Measurements from ENCODE around the gene CLSTN2. TPM values are rescaled to one million over a fixed set of nuclear protein-coding genes. Genes with fewer than 3 reads are reported as not detected.

CLSTN2 gene
- total RNA-seq, 1 donor from 2014 or later: 65.0 TPM

GRCh38 chr3:139970526-139970925 is 35.5 kb downstream of the CLSTN2 start:
- H3K9me3 Mint-ChIP-seq (ENCODE audit: low read depth): no peaks in the 10 kb centered on the region
- no peak for DNase-seq (ENCODE audit: low spot score)
- H3K27ac Mint-ChIP-seq (ENCODE audit: unreplicated experiment): no peak overlapping the region
- H3K4me3 Mint-ChIP-seq (ENCODE audit: unreplicated experiment): no peak overlapping the region
- TF ChIP-seq, protein P1, sequence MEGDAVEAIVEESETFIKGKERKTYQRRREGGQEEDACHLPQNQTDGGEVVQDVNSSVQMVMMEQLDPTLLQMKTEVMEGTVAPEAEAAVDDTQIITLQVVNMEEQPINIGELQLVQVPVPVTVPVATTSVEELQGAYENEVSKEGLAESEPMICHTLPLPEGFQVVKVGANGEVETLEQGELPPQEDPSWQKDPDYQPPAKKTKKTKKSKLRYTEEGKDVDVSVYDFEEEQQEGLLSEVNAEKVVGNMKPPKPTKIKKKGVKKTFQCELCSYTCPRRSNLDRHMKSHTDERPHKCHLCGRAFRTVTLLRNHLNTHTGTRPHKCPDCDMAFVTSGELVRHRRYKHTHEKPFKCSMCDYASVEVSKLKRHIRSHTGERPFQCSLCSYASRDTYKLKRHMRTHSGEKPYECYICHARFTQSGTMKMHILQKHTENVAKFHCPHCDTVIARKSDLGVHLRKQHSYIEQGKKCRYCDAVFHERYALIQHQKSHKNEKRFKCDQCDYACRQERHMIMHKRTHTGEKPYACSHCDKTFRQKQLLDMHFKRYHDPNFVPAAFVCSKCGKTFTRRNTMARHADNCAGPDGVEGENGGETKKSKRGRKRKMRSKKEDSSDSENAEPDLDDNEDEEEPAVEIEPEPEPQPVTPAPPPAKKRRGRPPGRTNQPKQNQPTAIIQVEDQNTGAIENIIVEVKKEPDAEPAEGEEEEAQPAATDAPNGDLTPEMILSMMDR (IDR thresholded peaks at IDR 0.05): no peak
- peaks cover 2% of the 10 kb centered on the region for H3K36me3 Mint-ChIP-seq (ENCODE audit: low read depth)
- no peaks in the 10 kb centered on the region for H3K27me3 Mint-ChIP-seq (ENCODE audit: low read depth)
- H3K4me1 Mint-ChIP-seq (ENCODE audit: low read depth): peaks cover 10% of the 10 kb centered on the region

DNA sequence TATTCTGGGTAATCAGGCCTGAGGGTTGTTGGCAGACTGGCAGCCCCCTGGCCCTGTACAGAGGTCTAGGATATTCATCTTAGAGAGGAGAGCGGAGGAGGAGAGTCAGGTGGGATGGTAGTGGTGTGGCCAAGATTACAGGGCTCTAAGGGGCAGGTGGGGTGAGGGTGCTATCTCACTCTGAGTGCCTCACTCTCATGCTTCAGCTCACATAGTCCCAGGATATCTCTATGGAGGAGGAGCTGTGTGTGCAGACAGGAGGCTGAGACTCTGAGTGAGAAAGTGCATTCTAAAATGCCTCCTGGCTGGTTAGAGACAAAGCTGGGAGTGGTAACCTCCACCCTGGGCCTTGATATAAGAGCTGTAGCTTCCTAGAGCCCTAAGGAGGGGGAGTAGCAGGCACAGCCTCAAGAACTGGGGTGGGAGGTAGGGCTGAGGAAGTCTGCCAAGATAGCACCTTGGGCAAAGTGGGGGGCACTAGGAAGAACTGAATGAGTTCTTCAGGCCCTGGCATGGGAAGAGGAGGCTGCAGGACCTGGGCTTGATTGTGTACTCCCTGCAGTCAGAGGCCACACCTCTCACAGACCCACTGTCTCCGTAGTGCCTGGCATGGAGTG is 39.9 kb downstream of the CLSTN2 start:
- H3K27ac Mint-ChIP-seq (ENCODE audit: unreplicated experiment): no peak overlapping the region
- no peak overlapping the region for H3K4me3 Mint-ChIP-seq (ENCODE audit: unreplicated experiment)
- no peaks in the 10 kb centered on the region for H3K36me3 Mint-ChIP-seq (ENCODE audit: low read depth)
- no peak for DNase-seq (ENCODE audit: low spot score)
- peaks cover 15% of the 10 kb centered on the region for H3K4me1 Mint-ChIP-seq (ENCODE audit: low read depth)
- TF ChIP-seq, protein P1 (IDR thresholded peaks at IDR 0.05): no peak
- H3K27me3 Mint-ChIP-seq (ENCODE audit: low read depth): no peaks in the 10 kb centered on the region
- H3K9me3 Mint-ChIP-seq (ENCODE audit: low read depth): no peaks in the 10 kb centered on the region

DNA sequence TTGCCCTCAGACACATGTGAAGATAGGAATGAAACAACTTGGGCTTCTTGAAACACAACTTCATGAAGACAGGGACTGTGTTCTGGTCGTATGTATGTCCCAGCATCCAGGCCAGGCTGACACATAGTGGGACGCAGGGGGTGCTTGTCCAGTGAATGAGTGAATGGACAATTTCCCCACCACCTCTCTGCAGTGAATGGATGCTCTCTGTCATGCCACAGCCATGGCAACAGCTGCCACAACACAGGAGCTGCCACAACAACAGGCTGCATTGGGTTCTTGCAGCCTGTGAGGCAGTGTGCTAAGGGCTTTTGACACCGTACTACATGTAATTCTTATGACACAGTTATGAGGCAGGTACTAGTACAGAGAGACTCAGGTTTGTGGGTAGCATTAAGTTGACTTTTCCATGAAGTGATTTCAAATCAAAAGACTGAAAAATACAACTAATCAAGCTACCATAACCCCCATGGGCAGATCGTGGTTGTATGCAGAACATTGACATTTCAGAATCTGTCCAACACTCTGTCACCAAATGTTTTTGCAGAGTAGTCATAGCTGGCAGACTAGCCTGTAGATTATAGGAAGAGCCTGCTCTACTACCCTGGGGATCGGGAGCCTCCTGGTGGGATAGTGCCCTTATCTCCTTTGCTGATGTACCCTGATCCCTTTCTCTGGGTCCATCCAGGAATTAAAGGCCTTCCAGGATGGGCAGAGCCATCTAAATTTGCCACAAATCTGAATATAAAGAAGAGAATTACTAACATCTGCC is 40.8 kb downstream of the CLSTN2 start:
- Mint-ChIP-seq H3K27me3 (ENCODE audit: low read depth) (no peaks in the 10 kb centered on the region), H3K9me3 (ENCODE audit: low read depth) (no peaks in the 10 kb centered on the region), H3K4me3 (ENCODE audit: unreplicated experiment) (no peak overlapping the region), H3K4me1 (ENCODE audit: low read depth) (peaks cover 12% of the 10 kb centered on the region), H3K36me3 (ENCODE audit: low read depth) (no peaks in the 10 kb centered on the region), H3K27ac (ENCODE audit: unreplicated experiment) (no peak overlapping the region)
- TF ChIP-seq, protein P1 (IDR thresholded peaks at IDR 0.05): no peak
- no peak for DNase-seq (ENCODE audit: low spot score)

DNA sequence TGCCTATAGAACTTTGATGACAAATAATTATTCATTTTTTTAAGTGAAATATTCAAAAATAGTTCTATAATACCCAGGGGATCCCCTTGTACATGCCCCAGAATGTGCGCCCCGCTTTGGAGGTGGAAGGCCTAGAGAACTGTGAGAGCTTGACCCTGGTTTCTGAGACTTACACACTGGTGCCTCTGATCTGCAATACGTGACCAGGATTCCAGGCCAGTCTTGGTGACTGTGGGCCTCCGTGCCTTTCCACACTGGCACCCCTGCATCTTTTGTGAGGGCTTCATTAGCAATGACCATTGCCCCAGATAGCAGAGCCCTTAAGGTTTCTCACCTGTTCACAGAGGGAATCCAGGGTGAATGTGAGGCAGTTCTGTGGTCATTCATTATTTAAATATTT is 44.0 kb downstream of the CLSTN2 start:
- H3K27me3 Mint-ChIP-seq (ENCODE audit: low read depth): no peaks in the 10 kb centered on the region
- H3K36me3 Mint-ChIP-seq (ENCODE audit: low read depth): no peaks in the 10 kb centered on the region
- H3K9me3 Mint-ChIP-seq (ENCODE audit: low read depth): no peaks in the 10 kb centered on the region
- no peak for DNase-seq (ENCODE audit: low spot score)
- TF ChIP-seq, protein P1 (IDR thresholded peaks at IDR 0.05): no peak
- no peak overlapping the region for H3K27ac Mint-ChIP-seq (ENCODE audit: unreplicated experiment)
- H3K4me1 Mint-ChIP-seq (ENCODE audit: low read depth): peaks cover 17% of the 10 kb centered on the region
- H3K4me3 Mint-ChIP-seq (ENCODE audit: unreplicated experiment): no peak overlapping the region

DNA sequence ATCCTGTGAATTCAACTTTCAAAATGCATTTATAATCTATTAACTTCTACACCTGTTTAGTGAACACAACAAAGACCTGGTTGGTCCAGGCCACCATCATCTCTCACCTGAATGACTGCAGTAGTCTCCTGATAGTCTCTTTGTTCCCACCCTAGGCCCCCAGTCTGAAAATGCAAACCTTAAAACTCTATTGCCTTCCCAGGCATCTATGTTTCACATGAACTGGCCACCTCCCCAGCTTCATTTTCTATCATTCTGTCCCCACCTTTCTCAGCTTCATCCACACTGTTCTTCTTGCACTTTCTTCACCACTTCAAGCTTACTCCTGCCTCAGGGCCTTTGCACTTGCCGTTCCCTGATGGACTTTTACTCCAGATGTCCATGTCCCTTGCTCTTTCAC is 45.0 kb downstream of the CLSTN2 start:
- Mint-ChIP-seq H3K27ac (ENCODE audit: unreplicated experiment) (no peak overlapping the region), H3K9me3 (ENCODE audit: low read depth) (no peaks in the 10 kb centered on the region), H3K36me3 (ENCODE audit: low read depth) (no peaks in the 10 kb centered on the region), H3K27me3 (ENCODE audit: low read depth) (no peaks in the 10 kb centered on the region), H3K4me1 (ENCODE audit: low read depth) (peaks cover 18% of the 10 kb centered on the region), H3K4me3 (ENCODE audit: unreplicated experiment) (no peak overlapping the region)
- TF ChIP-seq, protein P1 (IDR thresholded peaks at IDR 0.05): no peak
- no peak for DNase-seq (ENCODE audit: low spot score)
